NB4 (cell line): Measurements from ENCODE around the gene NR4A1.

Source experiments
- CTCF ChIP-seq: IDR thresholded peaks from one replicate; pipeline ENCODE4 v1.5.1; 2012; ENCODE audit warnings: low read depth, low read length
- POLR2A ChIP-seq: IDR thresholded peaks from 2 replicates; pipeline ENCODE4 v1.6.1; 2011; ENCODE audit warnings: mild to moderate bottlenecking; ENCODE audit not compliant: insufficient read length; ENCODE audit errors: extremely low read depth

GRCh38 chr12:52091061-52091460, 39.8 kb downstream of the NR4A1 start:
- TF ChIP-seq CTCF: no peak
- TF ChIP-seq POLR2A: no peak
